ENCODE data around the gene DSCAM.
"Not testable (repeated sequence)": the region's sequence is repeated elsewhere in the genome, so short reads cannot be mapped to it uniquely, and the experiment has no call there.

The DSCAM gene

GRCh38 chr21:40047993-40048730 lies 798.8 kb downstream of the DSCAM start:
- DNase-seq (ENCODE audit: low read depth): no peak

GRCh38 chr21:40047211-40047610 lies 799.7 kb downstream of the DSCAM start:
- no peak for DNase-seq (ENCODE audit: low read depth)

GRCh38 chr21:40043866-40044265 lies 803.1 kb downstream of the DSCAM start:
- DNase-seq (ENCODE audit: low read depth): no peak

- no peak for DNase-seq (ENCODE audit: low read depth)
These were observed 803.5 kb downstream of the DSCAM start for GRCh38 chr21:40043423-40043822.

GRCh38 chr21:40041446-40041845 lies 805.5 kb downstream of the DSCAM start:
- no peak for DNase-seq (ENCODE audit: low read depth)

GRCh38 chr21:40033156-40033782 lies 813.7 kb downstream of the DSCAM start:
- not testable (repeated sequence) for DNase-seq (ENCODE audit: low read depth)

GRCh38 chr21:40029888-40030287 lies 817.1 kb downstream of the DSCAM start:
- DNase-seq (ENCODE audit: low read depth): no peak

- DNase-seq (ENCODE audit: low read depth): not testable (repeated sequence)
These were observed 818.6 kb downstream of the DSCAM start for GRCh38 chr21:40028393-40028792.

- no peak for DNase-seq (ENCODE audit: low read depth)
These were observed 825.2 kb downstream of the DSCAM start for GRCh38 chr21:40021558-40022351.

- DNase-seq (ENCODE audit: low read depth): no peak
These were observed 826.3 kb downstream of the DSCAM start for GRCh38 chr21:40020651-40021050.

GRCh38 chr21:40018871-40019475 lies 828.0 kb downstream of the DSCAM start:
- DNase-seq (ENCODE audit: low read depth): no peak

- no peak for DNase-seq (ENCODE audit: low read depth)
These were observed 830.3 kb downstream of the DSCAM start for GRCh38 chr21:40016667-40017066.

GRCh38 chr21:40016234-40016633 lies 830.7 kb downstream of the DSCAM start:
- no peak for DNase-seq (ENCODE audit: low read depth)

GRCh38 chr21:40015818-40016217 lies 831.1 kb downstream of the DSCAM start:
- no peak for DNase-seq (ENCODE audit: low read depth)

GRCh38 chr21:40014394-40014793 lies 832.6 kb downstream of the DSCAM start:
- no peak for DNase-seq (ENCODE audit: low read depth)

- DNase-seq (ENCODE audit: low read depth): no peak
These were observed 833.8 kb downstream of the DSCAM start for GRCh38 chr21:40013001-40013735.

- DNase-seq (ENCODE audit: low read depth): no peak
These were observed 835.6 kb downstream of the DSCAM start for GRCh38 chr21:40011371-40011770.

GRCh38 chr21:40002978-40003377 lies 844.0 kb downstream of the DSCAM start:
- DNase-seq (ENCODE audit: low read depth): no peak

- no peak for DNase-seq (ENCODE audit: low read depth)
These were observed 862.5 kb downstream of the DSCAM start for GRCh38 chr21:39984286-39984991.

GRCh38 chr21:39980241-39980820 lies 866.6 kb downstream of the DSCAM start:
- DNase-seq (ENCODE audit: low read depth): no peak

- DNase-seq (ENCODE audit: low read depth): no peak
These were observed 867.6 kb downstream of the DSCAM start for GRCh38 chr21:39979321-39979720.
